H1 (cell line): ENCODE measurements around the gene METRN. TPM values are rescaled to one million over a fixed set of nuclear protein-coding genes. Genes with fewer than 3 reads are reported as not detected.

Experiments used
- CTCF ChIA-PET: fragments of 300-600 bp; sonication (Branson Sonifier 250); formaldehyde crosslinking; loops from one replicate; lab custom pipeline; 2021; ENCODE audit not compliant: partially characterized antibody; lab: Charles Lee
- POLR2A ChIA-PET: fragments of 300-600 bp; sonication (Branson Sonifier 250); formaldehyde crosslinking; loops from one replicate; lab custom pipeline; 2021; ENCODE audit warnings: inconsistent platforms; ENCODE audit not compliant: partially characterized antibody; lab: Charles Lee
- DNase-seq, 2 experiments: peaks; one replicate each; pipeline versions ENCODE4 v3.0.0 to v3.0.0-alpha.2; 2010 to 2022; ENCODE audit warnings: low spot score in 2 of 2, low read depth in 1 of 2, mixed read lengths in 1 of 2
- FAIRE-seq: peaks from 2 replicates; lab custom pipeline; 2011; peaks lifted over from hg19 to GRCh38; lab: Jason Lieb, UNC
- H2AFZ ChIP-seq: 2 replicates; pipeline ENCODE4 v1.8.1; 2012; ENCODE audit warnings: low read length, inconsistent platforms
- H2AK5ac ChIP-seq: 2 replicates; pipeline ENCODE4 v1.6.1; 2013; ENCODE audit warnings: low read depth, low read length
- H2BK120ac ChIP-seq: replicated peaks from 2 replicates; pipeline ENCODE3; 2013; ENCODE audit warnings: low read depth, low read length, inconsistent platforms
- H2BK12ac ChIP-seq: 2 replicates; pipeline ENCODE4 v1.6.1; 2013; ENCODE audit warnings: low read depth, low read length
- H2BK15ac ChIP-seq: 2 replicates; pipeline ENCODE4 v1.6.1; 2013; ENCODE audit warnings: low read length
- H2BK20ac ChIP-seq: 2 replicates; pipeline ENCODE4 v1.6.1; 2013; ENCODE audit warnings: low read length
- H2BK5ac ChIP-seq: 2 replicates; pipeline ENCODE4 v1.6.1; 2013; ENCODE audit warnings: low read depth, low read length
- H3K14ac ChIP-seq: 2 replicates; pipeline ENCODE4 v1.6.1; 2013; ENCODE audit warnings: inconsistent platforms; ENCODE audit not compliant: insufficient read length
- H3K18ac ChIP-seq: 2 replicates; pipeline ENCODE4 v1.6.1; 2013; ENCODE audit warnings: low read length; ENCODE audit errors: extremely low read depth
- H3K23ac ChIP-seq: 2 replicates; pipeline ENCODE4 v1.6.1; 2013; ENCODE audit warnings: inconsistent platforms; ENCODE audit not compliant: insufficient read length
- H3K23me2 ChIP-seq: 2 replicates; pipeline ENCODE4 v1.6.1; 2013; ENCODE audit warnings: low read depth, low read length
- H3K27ac ChIP-seq: 2 replicates; pipeline ENCODE4 v1.6.1; 2011; ENCODE audit warnings: low read depth, low read length, inconsistent platforms
- H3K27me3 ChIP-seq, 4 experiments: replicated peaks in 1 of 4; 1 replicate in 1 of 4; 2 replicates in 3 of 4; pipeline versions ENCODE4 v1.6.1 to v1.8.1; 2011 to 2013; ENCODE audit warnings: low read length in 3 of 4, mild to moderate bottlenecking in 3 of 4, inconsistent platforms in 2 of 4, mixed read lengths in 2 of 4, moderate library complexity in 1 of 4; ENCODE audit not compliant: control insufficient read depth in 3 of 4, insufficient read depth in 3 of 4; ENCODE audit errors: extremely low read depth in 1 of 4
- H3K36me3 ChIP-seq, 4 experiments: 2 replicates each; pipeline versions ENCODE4 v1.6.1 to v1.8.1; 2011 to 2013; ENCODE audit warnings: mild to moderate bottlenecking in 4 of 4, low read length in 3 of 4, moderate library complexity in 2 of 4, control low read depth in 1 of 4, inconsistent platforms in 1 of 4; ENCODE audit not compliant: insufficient read depth in 4 of 4, control insufficient read depth in 2 of 4
- H3K4ac ChIP-seq: replicated peaks from 2 replicates; pipeline ENCODE3; 2013; ENCODE audit warnings: low read length, low read depth, mixed read lengths, inconsistent platforms; ENCODE audit not compliant: insufficient read length
- H3K4me1 ChIP-seq, 4 experiments: replicated peaks in 1 of 4; 1 replicate in 1 of 4; 2 replicates in 3 of 4; pipeline versions ENCODE4 v1.6.1 to v1.8.1; 2011 to 2013; ENCODE audit warnings: low read length in 3 of 4, inconsistent platforms in 2 of 4, mixed read lengths in 1 of 4; ENCODE audit not compliant: insufficient read depth in 4 of 4, control insufficient read depth in 3 of 4
- H3K4me2 ChIP-seq, 2 experiments: 2 replicates each; pipeline versions ENCODE4 v1.6.1 to v1.8.1; 2011 to 2013; ENCODE audit warnings: low read depth in 2 of 2, low read length in 2 of 2, control low read depth in 1 of 2, inconsistent platforms in 1 of 2, mild to moderate bottlenecking in 1 of 2; ENCODE audit not compliant: insufficient read depth in 1 of 2
- H3K4me3 ChIP-seq, 4 experiments: fragments of 200-600, 300-600 bp in 1 of 4; sonication (generic), shearing (Covaris generic), sonication (Bioruptor Twin) in 1 of 4; 2 replicates each; pipeline versions ENCODE4 v1.5.1 to v1.8.1; 2011 to 2016; ENCODE audit warnings: low read length in 4 of 4, low read depth in 3 of 4, control low read depth in 2 of 4, inconsistent platforms in 2 of 4, mild to moderate bottlenecking in 2 of 4, mixed read lengths in 1 of 4, moderate library complexity in 1 of 4; ENCODE audit not compliant: insufficient read depth in 2 of 4; ENCODE audit errors: extremely low read depth in 1 of 4
- H3K56ac ChIP-seq: replicated peaks from 2 replicates; pipeline ENCODE3; 2013; ENCODE audit warnings: low read depth, mild to moderate bottlenecking, mixed read lengths, low read length, inconsistent platforms; ENCODE audit not compliant: insufficient read length
- H3K79me1 ChIP-seq: 2 replicates; pipeline ENCODE4 v1.6.1; 2013; ENCODE audit warnings: low read depth, low read length, control low read depth
- H3K79me2 ChIP-seq, 2 experiments: 2 replicates each; pipeline versions ENCODE4 v1.6.1 to v1.8.1; 2012 to 2013; ENCODE audit warnings: low read length in 2 of 2, mild to moderate bottlenecking in 2 of 2, inconsistent platforms in 1 of 2; ENCODE audit not compliant: insufficient read depth in 2 of 2, control insufficient read depth in 1 of 2
- H3K9ac ChIP-seq, 4 experiments: replicated peaks in 1 of 4; 1 replicate in 1 of 4; 2 replicates in 3 of 4; pipeline versions ENCODE4 v1.6.1 to v1.8.1; 2011 to 2013; ENCODE audit warnings: low read depth in 3 of 4, low read length in 3 of 4, control low read depth in 2 of 4, mild to moderate bottlenecking in 2 of 4, moderate library complexity in 2 of 4, inconsistent platforms in 1 of 4; ENCODE audit errors: extremely low read depth in 1 of 4
- H3K9me3 ChIP-seq, 2 experiments: 2 replicates each; pipeline versions ENCODE4 v1.6.1 to v1.8.1; 2012 to 2013; ENCODE audit warnings: mild to moderate bottlenecking in 2 of 2, moderate library complexity in 2 of 2, control low read depth in 1 of 2, inconsistent platforms in 1 of 2, low read depth in 1 of 2, low read length in 1 of 2, mixed read lengths in 1 of 2; ENCODE audit not compliant: insufficient read depth in 2 of 2
- H4K20me1 ChIP-seq, 2 experiments: replicated peaks in 1 of 2; 2 replicates each; pipeline versions ENCODE3 to v1.8.1; 2011 to 2013; ENCODE audit warnings: inconsistent platforms in 2 of 2, low read length in 2 of 2, mild to moderate bottlenecking in 1 of 2; ENCODE audit not compliant: insufficient read depth in 2 of 2, control insufficient read depth in 1 of 2
- H4K5ac ChIP-seq: 2 replicates; pipeline ENCODE4 v1.6.1; 2013; ENCODE audit warnings: low read length, low read depth, mixed read lengths, inconsistent platforms; ENCODE audit not compliant: insufficient read length
- H4K8ac ChIP-seq: 2 replicates; pipeline ENCODE4 v1.8.0; 2013; ENCODE audit warnings: mild to moderate bottlenecking, moderate library complexity, low read length, inconsistent platforms; ENCODE audit not compliant: insufficient read depth; ENCODE audit errors: extremely low read depth
- H4K91ac ChIP-seq: replicated peaks from 2 replicates; pipeline ENCODE3; 2013; ENCODE audit warnings: low read length, mixed read lengths, inconsistent platforms; ENCODE audit not compliant: insufficient read length
- RBBP5 ChIP-seq: IDR thresholded peaks from 2 replicates; pipeline ENCODE4 v1.7.1; 2012; ENCODE audit warnings: low read depth, mild to moderate bottlenecking, inconsistent platforms, low read length, moderate library complexity, borderline replicate concordance
- WGBS, 2 experiments: shearing (Covaris generic) in 1 of 2; methylation state at CpG; one replicate each; pipeline versions ENCODE4 v1.1.6 to v1.1.7; 2013 to 2015; ENCODE audit warnings: low lambda C conversion rate in 2 of 2, mixed read lengths in 2 of 2, inconsistent platforms in 1 of 2, low coverage in 1 of 2, missing lambda C conversion rate in 1 of 2; ENCODE audit not compliant: insufficient replicate concordance in 2 of 2, insufficient coverage in 1 of 2, insufficient read length in 1 of 2; ENCODE audit errors: extremely low coverage in 1 of 2, missing lambda C conversion rate in 1 of 2; 5-methylcytosine and 5-hydroxymethylcytosine counted together
- polyA plus RNA-seq, 7 experiments: library from polyadenylated mRNA; depleted of rRNA in 3 of 7; stranded (reverse) in 5 of 7; unstranded in 2 of 7; fragments of >200 nt in 5 of 7; fragments of 200-250 nt in 2 of 7; gene quantifications; 1 replicate in 5 of 7; 2 replicates in 1 of 7; 4 replicates in 1 of 7; pipeline versions ENCODE4 v1.2.1 to v1.2.3, GENCODE V29; 2011 to 2013; ENCODE audit warnings: missing spikeins in 2 of 7, mixed read lengths in 2 of 7
- total RNA-seq: library from RNA; stranded (reverse); fragmentation: NEBNext Ultra II Directional; extraction: Animal tissue kit (Norgen Biotek cat#: 25700); gene quantifications from 2 replicates; pipeline ENCODE4 v1.2.1, GENCODE V29; 2021

METRN gene
- total and polyA plus RNA-seq, 2 of the 8 experiments (the other 6 are each of a cell fraction or from before 2014, with no cell fraction given): 18.7 to 25.8 TPM

DNA sequence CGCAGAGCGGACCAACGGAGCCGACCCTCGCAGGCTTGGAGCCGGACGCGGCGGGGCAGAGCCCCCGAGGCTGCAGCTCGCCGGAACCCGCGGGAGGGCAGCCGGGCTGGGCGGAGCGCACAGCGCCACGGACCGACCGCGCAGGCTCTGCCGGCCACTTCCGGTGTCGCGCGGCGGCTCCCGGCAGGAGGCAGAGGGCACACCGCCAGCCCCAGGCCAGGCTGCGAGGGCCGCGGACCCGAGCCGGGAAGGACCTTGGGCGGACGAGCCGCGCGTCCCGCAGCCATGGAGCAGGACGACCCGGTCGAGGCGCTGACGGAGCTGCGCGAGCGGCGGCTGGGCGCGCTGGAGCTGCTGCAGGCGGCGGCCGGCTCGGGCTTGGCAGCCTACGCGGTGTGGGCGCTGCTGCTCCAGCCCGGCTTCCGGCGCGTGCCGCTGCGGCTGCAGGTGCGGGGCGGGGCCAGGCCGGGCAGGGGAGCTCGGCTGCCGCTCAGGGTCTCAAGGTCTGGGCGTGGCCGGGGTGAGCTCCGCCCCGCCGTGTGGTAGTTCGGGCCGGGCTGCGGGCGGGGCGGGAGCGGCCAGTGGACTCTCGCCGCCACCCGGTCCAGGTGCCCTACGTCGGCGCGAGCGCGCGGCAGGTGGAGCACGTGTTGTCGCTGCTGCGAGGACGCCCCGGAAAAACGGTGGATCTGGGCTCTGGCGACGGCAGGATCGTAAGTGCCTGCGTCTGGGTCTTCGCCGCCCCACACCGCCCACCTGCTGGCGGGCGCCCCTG, 6.3 kb downstream of the METRN start, which contains the start of gene ANTKMT:
ANTKMT (plus strand) TSS at position 157 of the 775 bp plus-strand sequence; CDS start at position 286, 129 bp downstream.
- no peak within 1 kb of the TSS for H2BK120ac ChIP-seq
- CTCF ChIA-PET: interaction anchor here (1.0 to 35.8 kb wide), 6 partner anchors 4 to 327 kb away, joined by 3 to 977 read pairs (median 216); partner anchors contain the start of genes ANTKMT, CCDC78, CHTF18 and CIAO3
- H3K4me3 ChIP-seq: peak within 1 kb of the TSS; percentile 75 to 77 (median 76)
- WGBS, 2 experiments: 7% methylated on average over 68 of the region's 106 CpGs; no CpG with 5 or more reads in 1 of the 2 experiments
- H3K56ac ChIP-seq: peak within 1 kb of the TSS; percentile 95
- H3K4me1 ChIP-seq: peaks cover 0 to 22% (median 14%) of the 10 kb centered on the region in 4 experiments; a peak in 5 of 7 replicates
- FAIRE-seq (no peak), DNase-seq (peak in 1 of 2 experiments; percentile 93)
- peaks cover 0 to 6% (median 0%) of the 10 kb centered on the region in 4 experiments; a peak in 1 of 8 replicates for H3K36me3 ChIP-seq
- H3K4ac ChIP-seq: peak within 1 kb of the TSS; percentile 96
- H4K20me1 ChIP-seq: peaks cover 4 to 21% of the 10 kb centered on the region in 2 experiments
- peak within 1 kb of the TSS; percentile 97 for H4K91ac ChIP-seq
- H2BK15ac ChIP-seq: no peak within 1 kb of the TSS; the same call in 1 of the 2 replicates
- H3K27me3 ChIP-seq: peaks cover 0 to 26% (median 6%) of the 10 kb centered on the region in 4 experiments; a peak in 5 of 7 replicates
- peak within 1 kb of the TSS; percentile 83 for H4K5ac ChIP-seq
- no peaks in the 10 kb centered on the region; a peak in 1 of 4 replicates for H3K9me3 ChIP-seq
- peak within 1 kb of the TSS; percentile 93 for H4K8ac ChIP-seq
- H3K9ac ChIP-seq: peak within 1 kb of the TSS; percentile 77 to 88 (median 80)
- H3K4me2 ChIP-seq: peak within 1 kb of the TSS; percentile 76 to 83
- no peak within 1 kb of the TSS for H2BK20ac ChIP-seq
- no peaks in the 10 kb centered on the region for H3K79me2 ChIP-seq
- H3K18ac ChIP-seq: peak within 1 kb of the TSS; percentile 95
- H3K79me1 ChIP-seq: no peaks in the 10 kb centered on the region
- H3K27ac ChIP-seq: peak within 1 kb of the TSS; percentile 89
- H2BK5ac ChIP-seq: peak within 1 kb of the TSS; percentile 95
- H2AK5ac ChIP-seq: no peak within 1 kb of the TSS
- H2BK12ac ChIP-seq: peak within 1 kb of the TSS; percentile 23; the same call in 1 of the 2 replicates
- H2AFZ ChIP-seq: no peak within 1 kb of the TSS; the same call in 1 of the 2 replicates
- no peak within 1 kb of the TSS for H3K23ac ChIP-seq
- peaks cover 9% of the 10 kb centered on the region; the same call in 1 of the 2 replicates for H3K23me2 ChIP-seq
- POLR2A ChIA-PET: interaction anchor here (0.6 to 23.0 kb wide), 26 partner anchors 5 to 135 kb away, joined by 3 to 353 read pairs (median 5); partner anchors contain the start of genes ANTKMT, CCDC78, CHTF18 and GNG13
- no peak within 1 kb of the TSS for H3K14ac ChIP-seq
- TF ChIP-seq RBBP5: peak; percentile 71; the same call in 1 of the 2 replicates
